ENCODE results near the gene SNAP25.

Gene SNAP25

DNA sequence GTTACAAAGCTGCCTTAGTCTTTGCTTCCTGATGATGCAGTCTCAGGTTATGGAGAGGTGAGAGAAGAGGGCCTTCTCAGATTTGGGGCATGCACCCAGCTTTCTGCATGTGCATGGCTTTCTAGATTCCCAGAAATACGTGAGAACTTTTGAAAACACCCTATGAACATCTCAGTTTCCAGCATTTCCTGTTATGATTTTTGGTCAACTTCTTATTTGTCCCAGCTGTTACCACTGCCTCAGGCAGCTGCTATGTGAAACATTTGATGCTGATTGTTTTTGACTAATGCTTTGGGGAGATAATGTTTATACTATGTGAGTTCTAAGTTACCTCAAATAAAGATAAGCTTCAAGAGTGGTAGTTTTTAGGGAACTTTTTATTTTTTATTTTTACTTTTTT lies 9.5 kb upstream of the SNAP25 start:
- DNase-seq (ENCODE audit: low read depth, low spot score) = no peak
- H3K4me3 ChIP-seq (ENCODE audit: low read length) = no peak overlapping the region

DNA sequence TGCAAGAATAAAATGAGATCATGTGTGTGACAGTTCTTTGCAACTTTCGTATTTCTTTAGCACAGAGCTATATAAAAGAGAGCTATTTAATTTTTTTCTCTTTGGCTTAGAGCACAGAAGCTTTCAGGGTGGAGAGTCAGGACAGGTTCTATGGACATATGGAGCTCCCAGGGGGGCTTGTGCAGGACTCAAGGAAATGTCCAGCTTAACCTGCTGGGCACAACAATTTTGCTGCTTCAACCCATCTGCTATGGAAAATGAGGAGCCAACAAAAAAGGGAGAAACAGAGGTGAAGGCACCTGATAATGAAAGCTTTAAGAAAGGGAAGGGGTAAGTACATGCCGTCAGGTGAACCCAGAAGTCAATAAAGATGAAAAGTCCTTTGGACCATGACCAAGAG lies 5.1 kb upstream of the SNAP25 start:
- no peak for DNase-seq (ENCODE audit: low read depth, low spot score)
- no peak overlapping the region for H3K4me3 ChIP-seq (ENCODE audit: low read length)

DNA sequence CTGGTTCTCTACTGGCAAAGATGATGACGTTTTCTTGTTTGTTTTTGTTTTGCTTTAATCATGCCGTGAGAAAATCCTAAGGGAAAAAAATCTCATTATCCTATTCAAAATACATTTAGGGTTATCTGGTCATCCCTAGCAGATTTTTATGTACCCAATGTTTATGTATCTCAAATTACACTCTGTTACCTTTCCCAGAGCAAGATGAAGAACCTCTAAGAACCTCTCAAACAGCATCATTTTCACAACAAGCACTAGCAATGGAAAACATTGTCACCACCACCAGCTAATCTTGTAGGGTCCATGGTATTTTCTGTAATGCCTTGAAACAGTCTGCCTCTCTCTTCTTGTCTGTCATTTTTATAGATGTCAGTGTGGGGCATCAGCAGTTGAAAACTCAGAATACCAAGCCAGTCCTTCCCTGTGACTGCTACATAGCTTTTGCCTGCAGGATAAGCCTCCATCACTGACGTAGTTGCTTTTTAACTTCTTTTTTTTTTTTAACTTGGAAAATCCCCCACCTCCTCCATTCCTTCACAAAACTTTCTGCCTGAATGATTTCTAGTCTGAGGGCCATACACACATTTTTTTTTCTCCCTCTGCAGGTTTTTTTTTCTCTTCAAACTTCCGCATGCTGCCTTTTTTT lies 2.4 kb upstream of the SNAP25 start:
- H3K4me3 ChIP-seq (ENCODE audit: low read length) = no peak overlapping the region
- no peak for DNase-seq (ENCODE audit: low read depth, low spot score)

DNA sequence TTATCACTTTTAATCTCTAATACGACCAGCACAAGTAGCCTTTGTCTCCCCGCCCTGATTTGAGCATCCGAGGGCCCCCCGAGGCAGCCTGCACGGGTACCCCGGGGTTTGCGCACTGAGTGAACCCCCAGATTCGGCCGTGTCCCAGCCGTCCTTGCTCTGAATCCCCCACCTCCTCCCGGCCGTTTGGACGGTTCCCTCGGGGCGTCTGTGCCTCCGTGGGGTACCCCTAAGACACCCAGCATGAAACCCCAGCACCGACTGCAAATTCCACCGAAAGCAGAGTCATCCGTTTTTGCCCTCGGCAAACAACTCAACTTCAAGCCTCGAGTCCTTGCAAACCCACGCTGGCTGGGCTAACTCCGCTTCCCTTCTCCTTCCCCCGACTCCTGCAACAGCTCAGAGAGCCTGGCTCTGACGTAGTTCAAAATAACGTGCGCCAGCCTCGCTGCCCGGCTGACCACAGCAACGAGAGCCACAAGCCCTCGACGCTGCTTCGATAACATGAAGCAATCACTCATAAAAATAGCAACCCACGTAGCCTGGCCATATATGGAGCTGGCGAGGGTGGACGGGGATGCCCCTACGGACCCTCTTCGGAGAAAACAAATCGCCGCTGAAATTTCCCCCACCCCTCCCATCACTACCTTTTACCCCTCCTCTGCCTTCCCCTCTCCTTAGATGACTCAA lies 764 bp upstream of the SNAP25 start:
- H3K4me3 ChIP-seq (ENCODE audit: low read length) = no peak overlapping the region
- no peak for DNase-seq (ENCODE audit: low read depth, low spot score)

DNA sequence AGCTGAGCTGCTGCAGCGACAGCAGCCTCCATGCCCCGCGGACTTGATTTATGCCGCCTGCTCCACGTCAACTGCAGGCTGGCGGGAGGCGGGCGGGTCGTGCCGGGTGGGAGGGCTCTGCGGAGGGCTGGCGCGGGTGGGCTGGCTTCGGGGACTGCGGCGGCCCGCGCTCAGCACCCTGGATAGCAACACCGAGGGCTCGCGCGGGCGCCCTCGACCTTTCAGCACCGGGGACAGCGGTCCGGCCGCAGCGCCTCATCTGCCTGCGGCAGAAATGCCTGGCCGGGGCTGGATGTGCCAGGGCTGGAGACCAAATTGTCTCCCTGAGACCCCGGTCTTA lies 792 bp downstream of the SNAP25 start:
- DNase-seq (ENCODE audit: low read depth, low spot score) = peak; percentile 39
- peak overlapping the region; percentile 54 for H3K4me3 ChIP-seq (ENCODE audit: low read length)

DNA sequence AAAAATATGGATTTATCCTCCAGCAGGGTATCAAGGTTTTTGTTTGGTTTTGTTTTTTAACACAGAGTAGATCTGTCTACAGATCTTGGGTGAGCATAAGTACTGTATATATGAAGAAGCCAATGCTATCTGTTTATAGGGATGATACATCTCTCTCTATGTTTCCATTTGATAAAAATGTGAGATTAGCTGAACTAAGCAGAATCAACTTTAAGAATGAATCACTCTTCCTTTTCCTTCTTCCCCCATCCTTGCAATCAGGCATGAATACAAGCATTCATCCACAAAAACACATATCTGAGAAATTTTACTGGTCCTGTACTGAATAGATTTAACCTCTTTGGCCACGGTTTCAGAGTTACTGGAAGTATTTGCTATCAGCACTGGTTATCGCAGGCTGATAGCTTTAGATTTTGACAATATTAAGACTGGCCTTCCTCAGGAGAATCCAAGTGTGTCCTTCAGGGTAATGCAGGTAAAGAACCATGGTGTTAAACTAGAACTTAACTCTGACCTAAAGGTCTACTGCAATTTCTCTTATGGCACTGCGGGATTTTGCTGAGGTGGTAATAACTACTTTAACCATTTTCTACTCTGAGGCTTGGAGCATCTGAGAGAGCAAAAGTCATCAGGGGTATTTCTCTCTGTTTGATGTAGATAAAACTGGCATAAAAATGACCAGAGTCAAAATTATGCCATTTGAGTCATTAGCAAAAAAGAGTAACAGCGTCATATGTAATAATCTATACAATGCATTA lies 1.5 kb downstream of the SNAP25 start:
- H3K4me3 ChIP-seq (ENCODE audit: low read length) = no peak overlapping the region
- DNase-seq (ENCODE audit: low read depth, low spot score) = no peak

DNA sequence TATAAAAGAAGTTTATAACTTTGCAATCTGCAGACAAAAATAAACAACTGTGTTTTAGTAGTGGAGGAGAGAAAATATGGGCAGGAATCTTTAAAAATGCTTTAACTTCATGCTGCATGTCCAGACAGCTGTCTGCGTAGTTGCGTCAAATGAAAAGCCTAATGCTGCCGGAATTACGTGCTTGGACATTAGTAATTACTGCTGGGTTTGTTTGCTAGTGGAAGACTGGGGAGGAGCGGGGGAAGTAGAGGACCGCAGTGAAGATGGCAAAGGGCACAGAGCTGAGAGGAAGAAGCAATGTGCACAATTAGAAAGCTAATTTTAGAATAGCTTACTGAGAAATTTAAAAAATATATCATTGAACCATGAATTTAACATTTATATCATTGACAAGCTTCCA lies 2.4 kb downstream of the SNAP25 start:
- H3K4me3 ChIP-seq (ENCODE audit: low read length) = no peak overlapping the region
- DNase-seq (ENCODE audit: low read depth, low spot score) = no peak

DNA sequence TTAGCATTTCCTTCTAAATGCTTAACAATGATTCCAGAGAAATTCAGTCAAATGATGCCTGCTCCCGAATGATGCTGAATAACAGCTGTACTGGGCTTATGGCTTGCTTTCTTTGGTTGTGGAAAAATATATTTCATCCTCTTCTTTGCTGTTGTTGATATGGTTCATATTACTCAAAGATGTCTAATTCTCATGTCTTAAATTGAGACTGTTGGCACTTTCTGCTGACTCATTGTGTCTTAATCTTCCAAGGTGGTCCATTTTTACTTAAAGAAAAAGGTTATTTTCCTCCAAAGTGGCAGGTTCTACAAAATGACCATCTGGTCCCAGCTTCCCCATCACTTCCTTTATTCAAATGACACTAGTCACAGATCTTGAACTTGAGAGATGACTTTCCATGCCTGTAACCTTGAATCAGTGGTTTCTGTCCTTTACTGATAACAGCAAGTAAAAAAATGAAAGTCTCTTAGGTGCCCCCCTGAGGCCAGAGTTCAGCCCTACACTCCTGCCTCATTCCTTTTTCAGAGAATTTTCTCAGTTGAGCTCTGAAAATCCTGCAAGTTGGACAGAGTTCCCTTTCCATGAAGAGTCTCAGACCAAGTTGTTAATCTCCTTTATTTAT lies 6.9 kb downstream of the SNAP25 start:
- DNase-seq (ENCODE audit: low read depth, low spot score) = peak; percentile 35

DNA sequence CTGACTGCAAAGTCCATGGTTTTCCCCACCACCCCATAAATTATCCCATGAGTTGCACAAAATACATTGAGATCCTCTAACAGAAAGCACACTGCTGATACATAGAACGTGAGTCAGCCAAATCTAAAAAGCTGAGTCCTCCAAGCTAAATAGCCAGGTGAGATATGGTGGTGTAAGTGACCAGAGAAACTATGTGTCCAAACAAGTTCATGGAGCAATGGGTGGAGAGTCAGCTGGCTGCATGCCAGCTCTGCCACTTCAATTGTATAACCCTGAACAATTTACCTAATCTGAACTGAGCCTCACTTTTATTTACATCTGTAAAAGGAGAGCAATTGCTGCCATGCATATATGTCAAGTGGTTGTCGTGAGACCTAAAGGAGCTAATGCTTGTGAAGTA lies 9.7 kb downstream of the SNAP25 start:
- H3K4me3 ChIP-seq (ENCODE audit: low read length) = no peak overlapping the region
- DNase-seq (ENCODE audit: low read depth, low spot score) = no peak

More for the DNA sequence above, 6.9 kb downstream of the SNAP25 start:
- no peak overlapping the region for H3K4me3 ChIP-seq (ENCODE audit: low read length)

DNA sequence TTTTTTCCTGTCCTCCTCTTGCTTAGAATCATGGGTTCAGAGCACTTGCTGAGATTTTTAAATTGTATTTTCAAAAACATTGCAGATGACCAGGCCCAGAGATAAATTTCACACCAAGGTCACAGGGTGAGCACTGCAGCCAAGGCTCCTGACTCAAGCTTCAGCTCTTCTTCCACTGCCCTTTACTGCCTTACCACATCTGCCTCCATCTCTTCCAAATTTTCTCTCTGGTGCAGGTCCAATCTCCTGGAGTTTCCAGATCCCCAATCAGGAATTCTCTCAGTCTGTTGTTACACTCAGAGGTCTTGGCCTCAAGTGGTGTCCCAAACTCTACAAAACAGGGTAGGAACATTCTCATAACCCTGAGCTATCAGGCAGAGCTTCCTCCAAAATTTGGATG lies 12.7 kb downstream of the SNAP25 start:
- no peak for DNase-seq (ENCODE audit: low read depth, low spot score)
- no peak overlapping the region for H3K4me3 ChIP-seq (ENCODE audit: low read length)

DNA sequence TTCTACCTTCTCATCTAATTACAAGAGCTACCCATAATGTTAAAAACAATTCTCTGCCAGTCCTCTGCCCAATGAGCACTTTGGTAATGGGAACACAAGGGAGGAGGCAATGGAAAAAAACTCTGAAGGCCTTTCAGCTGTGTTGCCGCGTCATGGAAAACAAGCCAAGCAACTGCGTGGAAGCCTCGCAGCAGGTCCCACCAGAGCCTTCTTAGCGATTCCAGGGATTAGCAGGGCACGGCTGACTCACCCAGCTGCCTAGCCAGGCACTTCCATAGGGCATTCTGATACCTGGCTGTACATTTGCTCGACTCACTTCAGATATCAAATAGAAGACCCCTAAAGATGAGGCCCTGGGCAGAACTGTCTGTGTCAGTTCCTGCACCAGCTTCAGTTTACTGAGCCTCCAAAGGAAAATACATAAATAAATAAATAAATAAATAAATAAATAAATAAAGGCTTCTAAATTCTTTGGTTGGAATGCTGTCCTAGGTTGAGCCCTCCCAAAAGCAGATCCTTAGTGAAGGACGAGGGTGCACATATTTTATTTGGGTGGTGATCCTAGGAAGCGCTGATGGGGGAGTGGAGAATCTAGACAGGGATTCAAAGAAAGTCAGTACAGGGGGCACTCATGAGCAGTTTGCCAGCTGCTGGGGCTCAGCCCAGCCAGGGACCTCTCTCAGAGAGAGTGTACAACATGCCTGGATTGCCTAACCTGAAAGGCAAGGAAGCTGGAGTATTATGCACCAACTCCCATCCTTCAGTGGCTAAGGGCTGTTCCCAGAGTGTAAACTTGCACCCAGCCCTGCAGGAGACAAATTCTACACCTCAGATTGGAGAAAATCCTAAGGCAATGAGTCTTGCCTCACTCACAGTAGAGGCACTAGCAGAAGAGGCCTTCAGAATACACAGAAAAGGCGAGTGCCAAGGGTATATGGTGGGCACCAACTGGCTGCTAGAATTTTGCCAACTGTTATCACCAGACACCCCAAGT lies 18.2 kb downstream of the SNAP25 start:
- no peak for DNase-seq (ENCODE audit: low read depth, low spot score)
- no peak overlapping the region for H3K4me3 ChIP-seq (ENCODE audit: low read length)

DNA sequence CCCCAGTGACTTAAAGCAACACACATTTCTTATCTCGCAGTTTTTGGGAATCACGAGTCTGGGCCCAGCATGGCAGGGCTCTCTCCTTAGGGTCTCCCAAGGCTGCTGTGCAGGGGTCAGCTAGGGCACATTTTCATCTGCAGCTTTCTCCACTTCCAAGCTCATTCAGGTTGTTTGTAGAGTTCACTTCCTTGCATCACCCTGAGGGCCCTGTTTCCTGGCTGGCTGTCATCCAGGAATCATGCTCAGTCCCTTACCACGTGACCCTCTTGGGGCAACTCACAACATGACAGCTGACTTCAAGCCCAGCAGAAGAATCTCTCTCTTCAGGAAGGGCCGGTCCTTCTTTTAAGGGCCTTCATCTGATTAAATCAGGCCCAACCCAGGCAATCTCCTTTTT lies 21.3 kb downstream of the SNAP25 start:
- no peak overlapping the region for H3K4me3 ChIP-seq (ENCODE audit: low read length)
- DNase-seq (ENCODE audit: low read depth, low spot score) = peak; percentile 8

DNA sequence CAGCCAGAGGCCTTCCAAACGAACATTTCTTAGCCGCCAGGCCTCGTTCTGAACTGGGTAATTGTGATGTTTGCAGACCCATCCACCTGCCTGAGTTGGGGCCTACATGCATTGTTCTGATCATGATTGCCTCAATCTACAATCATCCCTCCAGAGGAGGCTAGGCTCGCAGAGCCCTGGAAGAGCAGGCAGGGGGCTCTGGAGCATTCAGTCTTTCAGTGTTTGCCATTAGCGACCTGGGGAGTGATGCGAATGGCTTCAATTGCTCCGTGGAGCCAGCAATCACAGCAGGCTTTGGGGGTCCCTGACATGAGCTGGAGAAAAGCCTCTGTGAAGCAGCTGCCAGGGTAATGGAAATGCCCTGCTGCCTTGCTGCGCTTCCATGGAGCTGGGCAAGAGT lies 22.0 kb downstream of the SNAP25 start:
- DNase-seq (ENCODE audit: low read depth, low spot score) = no peak
- H3K4me3 ChIP-seq (ENCODE audit: low read length) = no peak overlapping the region

DNA sequence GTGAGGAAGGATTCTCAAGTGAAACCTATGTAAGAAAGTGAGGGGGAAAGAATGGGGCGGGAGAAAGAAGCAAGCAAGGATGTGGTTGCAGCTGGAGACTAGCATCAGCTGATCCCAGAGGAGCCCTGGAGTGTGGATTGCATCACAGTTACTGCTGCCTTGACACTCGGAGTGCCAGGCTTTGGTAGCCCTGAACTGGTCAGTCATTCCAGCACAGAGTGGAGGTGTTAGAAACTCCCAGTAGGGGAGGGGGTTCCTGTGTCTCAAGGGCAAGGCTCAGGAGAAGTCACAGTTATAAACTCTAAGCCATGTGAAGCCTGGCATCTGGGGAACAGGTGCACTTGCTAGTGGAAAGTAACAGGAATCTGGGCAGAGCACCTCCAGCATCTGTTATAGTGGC lies 23.5 kb downstream of the SNAP25 start:
- no peak overlapping the region for H3K4me3 ChIP-seq (ENCODE audit: low read length)
- no peak for DNase-seq (ENCODE audit: low read depth, low spot score)

DNA sequence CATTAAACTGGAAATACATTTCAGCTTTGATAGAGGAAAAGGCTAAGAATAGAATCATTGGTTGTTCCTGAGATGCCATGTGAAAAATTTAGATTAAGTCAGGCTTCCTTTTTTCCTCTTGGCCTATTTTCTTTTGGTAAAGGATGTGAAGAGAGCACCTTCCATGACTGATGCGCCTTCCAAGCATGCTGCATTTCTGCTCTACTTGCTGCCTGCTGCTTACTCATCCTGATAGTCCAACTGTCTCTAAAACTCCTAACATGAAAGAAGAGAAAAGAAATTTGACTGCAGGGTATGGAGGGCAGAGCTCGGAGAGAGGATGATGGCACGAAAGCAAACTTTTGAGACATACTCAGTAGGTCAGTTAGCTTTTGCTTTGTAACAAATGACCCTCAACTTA lies 28.8 kb downstream of the SNAP25 start:
- DNase-seq (ENCODE audit: low read depth, low spot score) = no peak
- no peak overlapping the region for H3K4me3 ChIP-seq (ENCODE audit: low read length)

DNA sequence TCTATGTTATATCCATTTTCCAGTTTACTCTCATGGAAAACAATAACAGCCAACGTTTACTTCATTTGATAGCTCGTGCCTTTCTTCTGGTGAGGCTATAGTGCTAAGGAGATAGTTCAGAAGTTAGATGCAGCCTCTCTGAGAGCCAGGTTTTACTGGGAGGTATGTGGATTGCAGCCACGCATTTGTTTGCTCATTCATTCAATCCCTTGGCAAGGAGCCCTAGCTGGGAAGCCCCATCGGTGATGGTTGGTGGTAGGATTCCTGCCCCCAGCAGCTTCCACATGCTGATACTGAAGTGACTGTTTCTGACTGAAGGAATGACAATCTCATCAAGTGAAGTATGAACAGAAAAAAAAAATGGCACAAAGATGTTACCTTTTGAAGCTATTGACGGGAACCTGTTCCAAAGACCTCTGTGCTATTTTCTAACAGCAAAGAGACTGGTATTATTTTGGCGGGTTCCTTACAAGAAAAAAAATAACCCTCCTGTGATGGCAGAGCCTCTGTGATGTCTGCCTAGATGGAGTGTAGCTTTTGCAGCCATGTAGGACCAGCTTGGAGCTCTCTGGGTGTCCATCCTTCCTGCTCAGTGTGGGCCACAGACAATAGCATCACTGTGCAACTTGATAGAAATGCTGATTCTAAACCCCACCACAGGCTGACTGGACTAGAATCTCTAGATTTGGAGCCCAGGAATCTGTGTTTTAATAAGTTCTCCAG lies 30.6 kb downstream of the SNAP25 start:
- no peak for DNase-seq (ENCODE audit: low read depth, low spot score)
- no peak overlapping the region for H3K4me3 ChIP-seq (ENCODE audit: low read length)

DNA sequence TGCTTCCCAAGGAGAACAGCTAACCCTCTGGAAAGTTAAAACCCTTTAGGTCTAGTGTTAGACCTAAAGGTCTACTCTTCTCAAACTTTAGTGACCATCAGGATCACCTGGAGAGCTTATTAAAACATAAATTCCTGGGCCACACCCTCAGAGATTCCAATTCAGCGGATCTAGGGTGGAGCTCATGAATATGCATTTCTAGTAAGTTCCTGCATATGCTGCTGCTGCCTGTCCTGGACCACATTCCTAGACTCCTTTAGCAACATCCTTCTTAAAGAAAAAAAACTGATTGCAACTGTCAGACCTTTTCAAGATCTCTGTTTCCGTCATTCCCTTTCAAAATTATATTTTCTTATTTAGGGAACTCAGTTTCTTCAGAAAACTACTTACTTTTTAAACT lies 31.2 kb downstream of the SNAP25 start:
- DNase-seq (ENCODE audit: low read depth, low spot score) = no peak
- H3K4me3 ChIP-seq (ENCODE audit: low read length) = no peak overlapping the region

DNA sequence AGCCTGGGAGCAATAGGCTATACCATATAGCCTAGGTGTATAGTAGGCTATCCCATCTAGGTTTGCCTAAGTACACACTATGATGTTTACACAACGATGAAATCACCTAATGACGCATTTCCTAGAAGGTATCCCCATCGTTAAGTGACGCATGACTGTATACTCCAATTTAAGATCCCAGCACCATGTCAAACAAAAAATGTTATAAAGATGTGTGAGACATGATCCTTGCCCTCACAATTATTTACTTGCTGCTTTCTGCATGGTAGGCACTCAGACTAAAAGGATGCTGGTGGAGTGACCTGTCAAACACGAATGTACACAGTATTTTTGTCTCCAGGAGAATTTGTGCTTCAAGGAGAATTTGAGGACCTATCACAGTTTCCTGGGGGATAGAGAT lies 32.3 kb downstream of the SNAP25 start:
- DNase-seq (ENCODE audit: low read depth, low spot score) = no peak
- H3K4me3 ChIP-seq (ENCODE audit: low read length) = no peak overlapping the region

Data from Jurkat, Clone E6-1 (cell line).